COLO668 (cell line): ENCODE data around the gene CCDC150.
"Not testable (repeated sequence)": the region's sequence is repeated elsewhere in the genome, so short reads cannot be mapped to it uniquely, and the experiment has no call there.

Experiments
- DNase-seq: peaks from one replicate; lab custom pipeline; 2025; ENCODE audit not compliant: unreplicated experiment; lab: John Stamatoyannopoulos, UW

Gene CCDC150

DNA sequence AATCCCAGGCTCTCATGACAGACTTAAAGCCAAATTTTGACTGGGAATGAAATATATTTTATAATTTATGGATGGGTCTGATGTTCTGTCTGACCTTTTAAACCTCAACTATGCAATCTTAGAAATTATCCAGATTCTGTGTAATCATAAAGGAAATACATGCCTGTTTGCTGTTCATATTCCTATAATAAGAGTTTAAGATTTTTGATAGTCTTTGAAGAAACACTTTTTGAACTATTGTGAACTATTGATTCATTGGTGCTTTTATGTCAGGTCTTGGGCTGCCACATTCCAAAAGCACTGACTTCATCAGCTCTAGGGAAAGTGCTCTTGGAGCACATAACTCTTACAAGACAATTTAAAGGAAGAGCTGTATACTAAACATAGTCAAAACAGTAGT is 64.2 kb downstream of the CCDC150 start:
- DNase-seq, result no peak

- not testable (repeated sequence) for DNase-seq
Measured at GRCh38 chr2:196710056-196710455, 70.5 kb downstream of the CCDC150 start.

DNA sequence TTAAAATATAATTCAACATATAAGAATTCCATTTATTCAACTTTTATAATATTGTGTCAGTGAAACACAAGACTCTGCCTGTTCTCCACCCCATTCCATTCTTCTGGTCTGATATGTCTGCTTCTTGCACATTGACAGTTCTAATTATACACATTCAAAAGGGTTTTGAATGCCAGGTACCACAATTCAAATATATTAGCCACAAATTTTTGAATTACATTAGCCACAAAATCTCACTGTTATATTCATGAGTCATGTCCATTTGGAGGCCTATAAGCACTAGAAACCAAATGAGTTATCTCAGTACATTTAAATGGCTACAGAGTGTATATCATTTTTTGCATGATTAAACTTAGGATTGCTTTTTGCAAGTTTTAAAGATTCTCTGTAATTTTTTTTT is 72.1 kb downstream of the CCDC150 start:
- DNase-seq, result no peak

DNA sequence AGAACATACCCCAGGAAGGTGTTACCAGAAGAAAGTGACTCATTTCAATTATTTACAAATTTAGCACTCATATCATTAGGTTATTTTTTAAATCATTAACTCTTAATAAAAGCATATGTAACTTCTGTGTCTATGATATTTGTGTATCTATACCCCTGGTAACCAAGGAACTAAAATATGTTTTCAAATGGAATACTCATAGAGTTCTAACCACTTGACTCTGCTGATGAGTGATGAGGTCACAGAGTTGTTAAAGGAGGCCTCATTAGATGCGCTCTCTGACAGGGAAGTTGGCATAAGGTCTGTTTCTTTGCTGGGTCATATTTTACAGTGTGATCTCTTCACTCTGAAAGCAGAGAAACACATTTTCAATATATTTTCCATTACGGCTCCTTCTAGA is 73.4 kb downstream of the CCDC150 start:
- DNase-seq, result no peak

GRCh38 chr2:196718419-196719109 is 79.0 kb downstream of the CCDC150 start:
- no peak for DNase-seq

GRCh38 chr2:196719110-196719872 is 79.8 kb downstream of the CCDC150 start:
- DNase-seq, result no peak

GRCh38 chr2:196723571-196723970 is 84.1 kb downstream of the CCDC150 start:
- no peak for DNase-seq

DNA sequence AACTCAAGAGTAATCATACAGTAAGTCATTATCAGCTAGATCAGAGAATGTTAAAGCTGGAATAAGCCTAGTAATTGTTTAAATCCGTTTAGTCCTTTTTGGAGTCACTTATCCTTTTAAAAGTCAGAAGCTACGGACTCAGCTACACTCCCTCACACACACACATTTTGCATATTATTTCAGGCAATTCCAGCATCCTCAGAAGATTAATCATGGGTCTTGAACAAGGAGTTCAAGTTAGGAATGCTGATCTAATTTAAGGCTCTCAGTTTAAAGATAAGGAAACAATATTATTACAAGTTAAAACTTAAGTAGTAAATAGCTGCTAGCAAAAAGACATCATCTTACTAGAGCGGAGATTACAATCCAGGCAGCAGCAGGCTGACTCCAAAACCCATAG is 85.7 kb downstream of the CCDC150 start:
- no peak for DNase-seq

DNA sequence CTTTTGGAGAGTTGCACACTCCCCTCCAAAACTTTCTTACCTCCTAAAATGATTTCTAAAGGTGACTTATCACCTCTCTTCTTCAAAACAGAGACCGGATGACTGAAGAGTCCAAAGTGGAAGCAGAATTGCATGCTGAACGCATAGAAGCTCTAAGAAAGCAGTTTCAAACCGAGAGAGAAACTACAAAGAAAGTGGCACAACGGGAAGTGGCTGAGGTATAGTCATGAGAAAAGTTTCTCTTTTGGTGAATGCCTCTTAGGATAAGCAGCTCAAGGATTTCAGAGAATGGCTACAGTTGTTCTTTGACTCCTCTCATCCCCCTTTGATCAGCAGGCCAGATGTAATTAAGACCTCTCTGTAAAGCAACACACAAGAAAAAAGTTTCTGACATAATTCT is 86.4 kb downstream of the CCDC150 start:
- DNase-seq, result no peak

DNA sequence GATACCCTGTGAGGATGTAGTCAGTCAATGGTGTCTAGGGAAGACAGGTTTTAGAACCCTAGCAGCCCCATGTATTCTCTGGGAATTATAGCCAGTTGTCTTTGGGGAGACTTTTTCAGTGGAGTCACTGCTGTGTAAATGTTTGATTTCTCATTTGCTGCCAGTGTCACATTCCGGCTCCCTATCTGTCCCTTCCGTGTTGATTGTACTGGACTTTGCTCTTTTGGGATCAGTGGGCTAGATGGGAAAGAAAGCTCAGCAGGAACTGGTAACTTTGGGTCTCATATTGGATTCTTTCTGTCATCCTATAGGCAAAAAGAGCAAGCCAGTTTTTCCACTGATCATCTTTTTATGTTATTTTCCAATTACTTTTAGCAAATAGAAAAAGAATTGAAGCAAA is 89.9 kb downstream of the CCDC150 start:
- DNase-seq, result no peak

DNA sequence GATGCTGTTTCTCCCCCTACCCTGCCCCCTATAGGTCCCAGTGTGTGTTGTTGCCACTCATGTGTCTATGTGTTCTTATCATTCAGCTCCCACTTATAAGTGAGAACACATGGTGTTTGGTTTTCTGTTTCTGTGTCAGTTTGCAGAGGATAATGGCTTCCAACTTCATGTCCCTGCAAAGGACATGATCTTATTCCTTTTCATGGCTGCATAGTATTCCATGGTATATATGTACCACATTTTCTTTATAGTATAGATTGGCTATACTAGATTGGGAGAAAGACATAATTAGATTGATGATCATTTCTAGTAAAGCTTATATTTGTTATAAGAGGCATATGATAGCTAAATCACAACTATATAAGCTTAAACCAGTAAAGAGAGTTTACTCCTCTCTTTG is 97.1 kb downstream of the CCDC150 start:
- not testable (repeated sequence) for DNase-seq

GRCh38 chr2:196737046-196737445 is 97.5 kb downstream of the CCDC150 start:
- DNase-seq, result no peak

DNA sequence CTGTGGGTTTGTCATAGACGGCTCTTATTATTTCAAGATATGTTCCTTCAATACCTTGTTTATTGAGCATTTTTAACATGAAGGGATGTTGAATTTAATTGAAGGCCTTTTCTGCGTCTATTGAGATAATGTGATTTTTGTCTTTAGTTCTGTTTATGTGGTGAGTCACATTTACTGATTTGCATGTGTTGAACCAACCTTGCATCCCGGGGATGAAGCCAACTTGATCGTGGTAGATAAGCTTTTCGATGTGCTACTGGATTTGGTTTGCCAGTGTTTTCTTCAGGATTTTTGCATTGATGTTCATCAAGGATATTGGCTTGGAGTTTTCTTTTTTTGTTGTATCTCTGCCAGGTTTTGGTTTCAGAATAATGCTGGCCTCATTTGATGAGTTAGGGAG is 99.5 kb downstream of the CCDC150 start:
- DNase-seq, result no peak

DNA sequence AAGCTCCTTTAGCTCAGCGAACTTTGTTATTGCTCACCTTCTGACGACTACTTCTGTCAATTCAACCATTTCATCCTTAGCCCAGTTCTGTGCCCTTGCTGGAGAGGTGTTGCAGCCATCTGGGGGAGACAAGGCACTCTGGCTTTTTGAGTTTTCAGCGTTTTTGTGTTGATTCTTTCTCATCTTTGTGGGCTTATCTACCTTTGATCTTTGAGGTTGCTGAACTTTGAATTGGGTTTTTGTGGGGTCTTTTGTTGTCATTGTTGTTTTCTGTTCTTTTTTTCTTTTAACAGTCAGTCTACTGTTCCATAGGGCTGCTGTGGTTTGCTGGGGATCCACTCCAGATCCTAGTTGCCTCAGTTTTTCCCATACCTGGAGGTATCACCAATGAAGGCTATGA is 102.7 kb downstream of the CCDC150 start:
- no peak for DNase-seq

DNA sequence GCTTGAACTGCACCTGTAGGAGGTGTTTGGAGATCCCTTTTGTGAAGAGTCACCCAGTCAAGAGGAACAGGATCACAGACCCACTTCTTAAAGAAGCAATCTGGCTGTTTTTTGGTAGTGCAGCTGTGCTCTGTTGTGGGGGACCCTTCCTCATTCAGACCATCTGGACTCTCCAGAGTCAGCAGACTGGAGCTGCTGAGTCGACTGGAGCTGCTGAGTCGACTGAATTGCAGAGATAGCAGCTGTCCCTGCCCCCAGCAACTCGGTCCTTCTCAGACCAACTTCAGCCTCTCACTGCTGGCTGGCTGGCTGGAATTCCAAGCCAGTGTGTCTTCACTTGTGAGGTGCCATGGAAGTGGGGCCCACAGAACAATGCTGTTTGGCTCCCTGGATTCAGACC is 103.2 kb downstream of the CCDC150 start:
- no peak for DNase-seq

DNA sequence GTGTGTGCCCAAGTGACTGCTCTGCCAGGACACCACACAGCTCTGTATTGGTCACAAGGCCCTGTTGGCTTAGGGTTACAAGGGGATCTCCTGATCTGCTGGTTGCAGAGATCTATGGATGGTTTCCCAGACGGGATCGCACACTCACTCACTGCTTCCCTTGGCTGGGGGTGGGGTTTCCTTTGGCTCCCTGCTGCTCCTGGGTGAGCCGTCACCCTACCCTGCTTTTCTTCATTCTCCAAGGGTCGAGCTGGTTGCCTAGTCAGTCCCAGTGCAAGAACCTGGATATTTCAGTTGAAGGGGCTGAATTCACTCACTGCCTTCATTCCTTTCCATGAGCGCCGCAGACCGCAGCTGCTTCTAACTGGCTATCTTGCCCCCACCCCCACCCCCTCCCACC is 103.7 kb downstream of the CCDC150 start:
- no peak for DNase-seq

DNA sequence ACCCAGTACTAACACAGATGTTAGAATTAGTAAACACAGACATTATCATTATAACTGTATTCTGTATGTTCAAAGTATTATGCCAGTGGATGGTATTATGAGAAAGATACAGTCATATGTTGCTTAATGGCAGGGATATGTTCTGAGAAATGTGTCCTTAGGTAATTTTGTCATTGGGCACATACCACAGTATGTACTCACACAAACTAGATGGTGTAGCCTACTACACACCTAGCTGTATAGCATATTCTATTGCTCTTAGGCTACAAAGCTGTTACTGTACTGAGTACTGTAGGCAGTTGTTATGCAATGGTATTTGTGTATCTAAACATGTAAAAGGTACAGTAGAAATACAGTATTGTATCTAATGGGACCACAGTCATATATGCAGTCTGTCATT is 106.2 kb downstream of the CCDC150 start:
- no peak for DNase-seq

- no peak for DNase-seq
Measured at GRCh38 chr2:196747400-196747799, 107.9 kb downstream of the CCDC150 start.

GRCh38 chr2:196748123-196748522 is 108.6 kb downstream of the CCDC150 start:
- DNase-seq, result no peak

- no peak for DNase-seq
Measured at GRCh38 chr2:196750291-196750923, 110.9 kb downstream of the CCDC150 start.

- peak; percentile 21 for DNase-seq
Measured at GRCh38 chr2:196750977-196751631, 111.6 kb downstream of the CCDC150 start.
